SK-N-SH (cell line): Measurements from ENCODE around the gene ATP8A2. TPM values are rescaled to one million over a fixed set of nuclear protein-coding genes. Genes with fewer than 3 reads are reported as not detected.

Source experiments
- CTCF ChIA-PET: fragments of 300-600, 350-600 bp; formaldehyde crosslinking; extraction: SDS; loops from one replicate; lab custom pipeline; 2021; lab: Yijun Ruan, JAX
- POLR2A ChIA-PET: fragments of 350-600 bp; sonication (Branson Sonifier 250); formaldehyde crosslinking; extraction: SDS; loops from one replicate; lab custom pipeline; 2020; ENCODE audit warnings: antibody characterized with exemption, inconsistent platforms; lab: Yijun Ruan, JAX
- DNase-seq: peaks from one replicate; pipeline ENCODE4 v3.0.0; 2012
- H2AFZ ChIP-seq: fragments of 200-600 bp; sonication (generic); 2 replicates; pipeline ENCODE4 v1.8.1; 2016; ENCODE audit warnings: antibody characterized with exemption, mild to moderate bottlenecking, low read depth
- H3F3A ChIP-seq: fragments of 200-600 bp; sonication (generic); replicated peaks from 2 replicates; pipeline ENCODE3; 2016; ENCODE audit warnings: antibody characterized with exemption, mild to moderate bottlenecking; ENCODE audit not compliant: insufficient read depth
- H3K27ac ChIP-seq, 2 experiments: fragments of 200-500 bp in 1 of 2; fragments of 200-600 bp in 1 of 2; sonication (Bioruptor generic) in 1 of 2; sonication (generic), shearing (Covaris generic) in 1 of 2; 2 replicates each; pipeline versions ENCODE4 v1.5.1 to v1.6.1; 2014 to 2016; ENCODE audit warnings: low read depth in 2 of 2, inconsistent platforms in 1 of 2, low read length in 1 of 2, mild to moderate bottlenecking in 1 of 2, mixed read lengths in 1 of 2
- H3K27me3 ChIP-seq: fragments of 200-600 bp; sonication (generic), shearing (Covaris generic); 2 replicates; pipeline ENCODE4 v1.6.1; 2016; ENCODE audit warnings: mixed run types; ENCODE audit not compliant: insufficient read depth
- H3K36me3 ChIP-seq, 2 experiments: fragments of 200-500 bp in 1 of 2; fragments of 200-600 bp in 1 of 2; sonication (Bioruptor generic) in 1 of 2; sonication (generic) in 1 of 2; replicated peaks in 1 of 2; 2 replicates each; pipeline versions ENCODE3 to v1.5.1; 2014 to 2016; ENCODE audit warnings: low read length in 1 of 2, mild to moderate bottlenecking in 1 of 2; ENCODE audit not compliant: insufficient read depth in 2 of 2, control insufficient read depth in 1 of 2
- H3K4me1 ChIP-seq, 2 experiments: fragments of 200-500 bp in 1 of 2; fragments of 200-600 bp in 1 of 2; sonication (Bioruptor generic) in 1 of 2; sonication (generic), shearing (Covaris generic) in 1 of 2; 2 replicates each; pipeline versions ENCODE4 v1.5.1 to v1.6.1; 2014 to 2016; ENCODE audit warnings: low read depth in 1 of 2, low read length in 1 of 2, mixed run types in 1 of 2; ENCODE audit not compliant: insufficient read depth in 2 of 2, control insufficient read depth in 1 of 2
- H3K4me2 ChIP-seq: fragments of 200-600 bp; sonication (generic), shearing (Covaris generic); 2 replicates; pipeline ENCODE4 v1.6.1; 2017; ENCODE audit warnings: mixed run types
- H3K4me3 ChIP-seq, 2 experiments: fragments of 200-500 bp in 1 of 2; fragments of 200-600 bp in 1 of 2; sonication (Bioruptor generic) in 1 of 2; sonication (generic), shearing (Covaris generic) in 1 of 2; 2 replicates each; pipeline versions ENCODE4 v1.5.1 to v1.8.1; 2014 to 2016; ENCODE audit warnings: low read depth in 2 of 2, inconsistent platforms in 1 of 2, low read length in 1 of 2, mild to moderate bottlenecking in 1 of 2, mixed read lengths in 1 of 2, moderate library complexity in 1 of 2
- H3K79me2 ChIP-seq: fragments of 200-600 bp; sonication (generic); 2 replicates; pipeline ENCODE4 v1.8.1; 2017; ENCODE audit warnings: mild to moderate bottlenecking; ENCODE audit not compliant: insufficient read depth
- H3K9ac ChIP-seq: fragments of 200-600 bp; sonication (generic); 2 replicates; pipeline ENCODE4 v1.6.1; 2017; ENCODE audit warnings: mixed run types
- H3K9me2 ChIP-seq: fragments of 200-600 bp; sonication (generic); 2 replicates; pipeline ENCODE4 v1.6.1; 2017; ENCODE audit warnings: mixed run types
- H3K9me3 ChIP-seq: fragments of 200-600 bp; sonication (generic); 2 replicates; pipeline ENCODE4 v1.6.1; 2017; ENCODE audit warnings: mixed run types, mild to moderate bottlenecking, moderate library complexity
- H4K20me1 ChIP-seq: fragments of 200-600 bp; sonication (generic); 2 replicates; pipeline ENCODE4 v1.6.1; 2017; ENCODE audit warnings: mild to moderate bottlenecking, mixed run types; ENCODE audit not compliant: insufficient read depth
- CHD2 ChIP-seq: fragments of 150-350 bp; IDR thresholded peaks from 2 replicates; pipeline ENCODE4 v1.6.1; 2018; ENCODE audit warnings: low read length; ENCODE audit not compliant: partially characterized antibody
- ELF1 ChIP-seq: IDR thresholded peaks from 2 replicates; pipeline ENCODE4 v1.4.0; 2012
- FOSL2 ChIP-seq: IDR thresholded peaks from 2 replicates; pipeline ENCODE4 v1.4.0; 2012; ENCODE audit warnings: low read depth, mild to moderate bottlenecking, moderate library complexity, borderline replicate concordance
- FOXM1 ChIP-seq: IDR thresholded peaks from 2 replicates; pipeline ENCODE4 v1.4.0; 2012; ENCODE audit warnings: low read depth, mild to moderate bottlenecking
- POLR2AphosphoS5 ChIP-seq: IDR thresholded peaks from 2 replicates; pipeline ENCODE4 v1.6.1; 2012; ENCODE audit warnings: low read depth, low read length
- RAD21 ChIP-seq: IDR thresholded peaks from 2 replicates; pipeline ENCODE4 v1.6.1; 2012; ENCODE audit warnings: mild to moderate bottlenecking, low read length
- REST ChIP-seq: IDR thresholded peaks from 2 replicates; pipeline ENCODE4 v1.6.1; 2012; ENCODE audit warnings: mild to moderate bottlenecking, low read depth, low read length, moderate library complexity
- SIN3A ChIP-seq: IDR thresholded peaks from 2 replicates; pipeline ENCODE4 v1.6.1; 2012; ENCODE audit warnings: low read depth, mild to moderate bottlenecking, low read length, moderate library complexity, borderline replicate concordance
- SMC3 ChIP-seq: IDR thresholded peaks from 2 replicates; pipeline ENCODE4 v1.6.1; 2012; ENCODE audit warnings: low read depth, low read length, improper control_type of control experiment
- TCF12 ChIP-seq: IDR thresholded peaks from 2 replicates; pipeline ENCODE4 v1.4.0; 2012
- YY1 ChIP-seq: IDR thresholded peaks from 2 replicates; pipeline ENCODE4 v1.4.0; 2012; ENCODE audit warnings: low read depth, mild to moderate bottlenecking
- WGBS: methylation state at CpG from one replicate; pipeline ENCODE4 v1.1.6; 2017; ENCODE audit warnings: low lambda C conversion rate; 5-methylcytosine and 5-hydroxymethylcytosine counted together
- polyA plus RNA-seq, 3 experiments: library from polyadenylated mRNA; depleted of rRNA; stranded (reverse); fragments of >200 nt; gene quantifications; 2 replicates each; pipeline ENCODE4 v1.2.3, GENCODE V29; 2012
- TF ChIP-seq, protein P1 (sequence below): fragments of 150-350 bp; IDR thresholded peaks from 2 replicates; pipeline ENCODE4 v1.6.1; 2016; ENCODE audit warnings: mild to moderate bottlenecking, low read depth, low read length

Gene ATP8A2
- polyA plus RNA-seq, 1 of the 3 experiments (the other 2 are of a cell fraction) = 0.02 TPM

- H2AFZ ChIP-seq = no peak overlapping the region
- H3K4me3 ChIP-seq = no peak overlapping the region
- H3K27ac ChIP-seq = no peak overlapping the region
- no peak overlapping the region for H3K9ac ChIP-seq
- WGBS = 33% methylated on average over 1 of the region's 1 CpG
- no peaks in the 10 kb centered on the region for H3K9me2 ChIP-seq
- TF ChIP-seq SMC3 (no peak), TCF12 (no peak), YY1 (no peak), REST (no peak), FOSL2 (no peak)
- TF ChIP-seq, protein P1, sequence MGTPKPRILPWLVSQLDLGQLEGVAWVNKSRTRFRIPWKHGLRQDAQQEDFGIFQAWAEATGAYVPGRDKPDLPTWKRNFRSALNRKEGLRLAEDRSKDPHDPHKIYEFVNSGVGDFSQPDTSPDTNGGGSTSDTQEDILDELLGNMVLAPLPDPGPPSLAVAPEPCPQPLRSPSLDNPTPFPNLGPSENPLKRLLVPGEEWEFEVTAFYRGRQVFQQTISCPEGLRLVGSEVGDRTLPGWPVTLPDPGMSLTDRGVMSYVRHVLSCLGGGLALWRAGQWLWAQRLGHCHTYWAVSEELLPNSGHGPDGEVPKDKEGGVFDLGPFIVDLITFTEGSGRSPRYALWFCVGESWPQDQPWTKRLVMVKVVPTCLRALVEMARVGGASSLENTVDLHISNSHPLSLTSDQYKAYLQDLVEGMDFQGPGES = no peak
- no peak for DNase-seq
- ChIA-PET POLR2A (no interaction called here), CTCF (no interaction called here)
- H3K36me3 ChIP-seq = no peaks in the 10 kb centered on the region
- H3K9me3 ChIP-seq = no peaks in the 10 kb centered on the region
- H3K4me1 ChIP-seq = no peaks in the 10 kb centered on the region
- no peaks in the 10 kb centered on the region for H3K27me3 ChIP-seq
- H3F3A ChIP-seq = no peaks in the 10 kb centered on the region
- no peaks in the 10 kb centered on the region for H3K79me2 ChIP-seq
- H3K4me2 ChIP-seq = no peak overlapping the region
- H4K20me1 ChIP-seq = no peaks in the 10 kb centered on the region
Observed at GRCh38 chr13:25406377-25406776, 34.6 kb downstream of the ATP8A2 start.

GRCh38 chr13:25409938-25410337 lies 38.2 kb downstream of the ATP8A2 start:
- TF ChIP-seq POLR2AphosphoS5 (no peak), CHD2 (no peak), FOXM1 (no peak), ELF1 (no peak), RAD21 (no peak), SIN3A (no peak)
- Histone ChIP-seq H3K4me1 (no peaks in the 10 kb centered on the region), H3K27ac (no peak overlapping the region), H3K9ac (no peak overlapping the region), H3K9me3 (no peaks in the 10 kb centered on the region), H4K20me1 (no peaks in the 10 kb centered on the region), H3K27me3 (no peaks in the 10 kb centered on the region), H3K4me2 (no peak overlapping the region), H3K9me2 (no peaks in the 10 kb centered on the region), H3K4me3 (no peak overlapping the region), H3F3A (no peaks in the 10 kb centered on the region), H3K36me3 (no peaks in the 10 kb centered on the region), H3K79me2 (no peaks in the 10 kb centered on the region), H2AFZ (no peak overlapping the region)
- WGBS = 19% methylated on average over 5 of the region's 5 CpGs
- DNase-seq = no peak
- ChIA-PET CTCF (interaction anchor here (2.0 kb wide), 1 partner anchor 11 kb away, joined by 6 read pairs; no protein-coding TSS in a partner anchor), POLR2A (no interaction called here)
